Activated T-helper 1 cell treated with anti-CD3 and anti-CD28 coated beads, Interleukin-2, amount 50 U/mL, for 16 hours (primary cell): Measurements from ENCODE around the gene PSD2.

Experiments
- DNase-seq, 2 donors: peaks; one replicate each; pipeline ENCODE4 v3.0.0-alpha.2; 2020; ENCODE audit warnings: low read depth in 1 of 2, low spot score in 1 of 2

PSD2 gene

DNA sequence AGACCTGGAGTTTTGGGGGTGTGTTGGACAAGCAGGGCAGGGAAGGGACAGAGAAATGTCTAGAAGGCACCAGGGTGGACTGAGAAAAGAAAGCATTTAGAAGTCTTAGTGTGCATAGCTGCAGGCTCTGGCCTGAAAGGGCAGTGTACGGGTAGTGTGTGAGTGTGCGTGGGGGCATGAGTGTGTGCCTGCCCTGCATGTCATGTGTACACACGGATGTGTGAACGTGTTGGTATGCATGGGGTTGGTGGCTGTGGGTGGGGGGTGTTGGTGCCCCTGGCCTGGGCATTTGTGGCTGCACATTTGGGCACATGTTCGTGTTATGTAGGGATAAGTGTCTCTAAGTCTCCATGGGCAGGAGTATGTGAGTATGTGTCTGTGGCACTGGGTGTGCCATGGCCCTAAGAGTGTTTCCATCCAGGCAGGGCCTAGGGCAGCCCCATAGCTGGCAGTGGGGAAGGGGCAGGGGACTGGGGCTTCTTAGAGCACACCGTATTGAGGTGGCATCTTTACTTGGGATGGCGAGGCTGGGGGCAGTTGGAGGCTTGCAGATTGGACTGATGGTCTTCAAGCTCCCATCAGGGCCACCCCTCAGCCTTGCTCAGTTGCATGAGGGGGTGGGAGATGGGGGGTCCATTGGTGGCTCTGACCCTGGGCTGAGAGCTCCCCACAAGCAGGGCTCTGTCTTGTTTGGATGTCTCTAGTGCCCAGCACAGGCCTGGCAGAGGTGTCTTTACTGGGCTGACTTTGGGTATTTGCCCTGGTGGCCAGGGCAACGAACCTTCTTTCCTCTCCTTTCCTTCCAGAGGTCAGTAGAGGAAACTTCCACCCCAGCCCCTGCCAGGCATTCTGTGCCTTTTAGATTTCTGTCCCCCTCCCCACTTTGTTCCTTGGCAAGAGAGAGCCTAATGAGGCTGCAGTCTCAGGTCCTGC is 15.0 kb downstream of the PSD2 start:
- DNase-seq, result no peak

DNA sequence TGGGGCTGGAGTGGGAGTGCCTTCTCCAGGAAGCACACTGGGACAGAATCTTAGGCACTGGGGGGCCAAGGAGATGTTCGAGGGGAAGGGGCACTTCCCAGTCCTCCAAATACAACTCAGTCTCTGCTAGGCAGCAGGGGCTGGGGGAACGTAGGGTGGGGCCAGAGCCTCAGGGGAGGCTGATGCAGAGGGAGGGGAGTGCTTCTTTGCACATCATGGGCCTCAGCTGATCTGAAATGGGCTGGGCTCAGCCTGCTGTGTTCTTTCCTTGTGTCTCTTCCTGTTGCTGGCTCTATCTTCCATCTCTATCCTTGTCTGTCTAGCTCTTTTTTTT is 15.6 kb downstream of the PSD2 start:
- DNase-seq, result no peak

DNA sequence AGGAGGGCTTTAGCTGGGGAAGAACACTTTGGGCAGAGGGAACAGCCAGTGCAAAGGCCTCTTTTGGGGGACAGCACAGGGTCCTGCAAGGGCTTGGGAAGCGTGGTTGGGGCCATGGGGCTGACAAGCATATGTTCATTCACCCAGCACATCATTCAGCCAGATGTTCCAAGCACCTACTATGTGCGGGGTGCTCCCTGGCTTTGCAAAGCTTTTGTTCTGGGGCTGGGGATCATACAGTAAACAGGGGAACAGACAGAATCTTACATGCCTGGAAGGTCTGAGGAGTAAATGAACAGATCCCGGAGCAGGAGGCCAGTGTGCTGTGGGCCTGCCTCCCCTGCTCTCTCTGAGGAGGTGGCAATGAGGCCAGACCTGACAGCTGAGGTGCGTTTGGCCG is 16.7 kb downstream of the PSD2 start:
- no peak for DNase-seq

DNA sequence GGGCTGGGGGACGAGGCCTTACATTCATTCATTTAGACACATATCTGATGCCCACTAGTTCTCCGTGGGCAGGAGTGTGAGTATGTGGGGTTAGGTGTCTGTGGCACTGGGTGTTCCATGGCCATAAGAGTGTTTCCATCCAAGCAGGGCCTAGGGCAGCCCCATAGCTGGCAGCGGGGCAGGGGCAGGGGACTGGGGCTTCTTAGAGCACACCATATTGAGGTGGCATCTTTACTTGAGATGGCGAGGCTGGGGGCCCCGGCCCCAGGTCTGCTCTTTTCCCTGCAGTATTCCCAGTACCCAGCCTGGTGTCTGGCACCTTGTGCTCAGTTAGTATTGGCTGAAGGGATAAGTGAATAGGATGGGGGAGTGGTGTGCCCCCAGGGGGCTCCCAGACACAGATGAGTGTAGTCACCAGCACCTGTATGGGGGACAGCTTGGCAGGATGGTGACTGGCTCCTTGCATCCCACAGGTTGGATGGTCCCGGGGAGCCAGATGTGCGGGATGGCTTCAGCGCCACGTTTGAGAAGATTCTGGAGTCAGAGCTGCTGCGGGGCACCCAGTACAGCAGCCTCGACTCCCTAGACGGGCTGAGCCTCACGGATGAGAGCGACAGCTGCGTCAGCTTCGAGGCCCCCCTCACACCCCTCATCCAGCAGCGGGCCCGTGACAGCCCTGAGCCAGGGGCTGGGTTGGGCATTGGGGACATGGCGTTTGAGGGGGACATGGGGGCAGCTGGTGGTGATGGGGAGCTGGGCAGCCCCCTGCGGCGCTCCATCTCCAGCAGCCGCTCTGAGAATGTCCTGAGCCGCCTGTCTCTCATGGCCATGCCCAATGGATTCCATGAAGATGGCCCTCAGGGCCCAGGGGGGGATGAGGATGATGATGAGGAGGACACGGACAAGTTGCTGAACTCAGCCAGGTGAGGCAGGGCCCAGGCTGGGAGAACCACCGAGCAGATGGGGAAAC is 17.5 kb downstream of the PSD2 start:
- DNase-seq, result no peak

DNA sequence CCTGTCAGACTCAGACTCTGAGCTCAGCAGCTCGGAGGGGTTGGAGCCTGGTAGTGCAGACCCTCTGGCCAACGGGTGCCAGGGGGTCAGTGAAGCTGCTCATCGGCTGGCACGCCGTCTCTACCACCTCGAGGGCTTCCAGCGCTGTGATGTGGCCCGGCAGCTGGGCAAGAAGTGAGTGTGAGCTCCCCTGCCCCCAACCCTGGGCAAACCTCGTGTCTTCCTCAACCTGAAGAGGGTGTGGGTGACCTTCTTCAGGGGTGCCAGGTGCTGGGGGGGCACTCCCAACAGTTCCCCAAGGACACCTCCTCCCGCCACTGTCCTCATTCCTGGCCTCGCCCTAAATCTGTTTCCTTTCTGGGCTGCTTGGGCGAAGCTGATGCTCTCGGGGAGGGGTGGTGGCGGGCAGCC is 18.6 kb downstream of the PSD2 start:
- no peak for DNase-seq

DNA sequence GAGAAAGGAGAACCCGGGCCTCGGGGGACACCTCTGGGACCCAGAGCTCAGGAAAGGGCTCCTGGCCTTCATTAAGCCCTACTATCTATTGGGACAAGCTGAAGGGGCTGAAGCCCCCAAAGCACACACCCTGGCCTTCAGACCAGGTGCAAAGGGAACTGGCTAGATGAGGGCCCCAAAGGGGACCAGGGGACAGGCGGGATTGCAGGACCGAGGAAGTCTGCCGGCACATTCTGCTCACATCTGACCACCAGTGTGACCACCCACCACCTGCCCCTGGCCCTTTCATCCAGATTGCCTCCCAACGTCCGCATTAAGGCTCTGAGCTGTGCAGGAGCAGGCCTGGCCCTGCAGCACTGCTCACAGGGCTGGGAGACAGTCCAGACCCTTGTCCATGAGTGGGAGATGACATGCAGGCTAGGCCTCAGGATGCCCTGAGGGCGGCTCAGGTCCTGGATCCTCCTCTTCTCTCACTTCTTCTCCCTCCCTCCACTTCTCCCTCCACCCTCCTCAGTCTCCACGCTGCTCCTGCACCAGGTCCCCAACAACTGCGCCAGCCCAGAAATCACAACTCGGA is 19.2 kb downstream of the PSD2 start:
- DNase-seq, result no peak

DNA sequence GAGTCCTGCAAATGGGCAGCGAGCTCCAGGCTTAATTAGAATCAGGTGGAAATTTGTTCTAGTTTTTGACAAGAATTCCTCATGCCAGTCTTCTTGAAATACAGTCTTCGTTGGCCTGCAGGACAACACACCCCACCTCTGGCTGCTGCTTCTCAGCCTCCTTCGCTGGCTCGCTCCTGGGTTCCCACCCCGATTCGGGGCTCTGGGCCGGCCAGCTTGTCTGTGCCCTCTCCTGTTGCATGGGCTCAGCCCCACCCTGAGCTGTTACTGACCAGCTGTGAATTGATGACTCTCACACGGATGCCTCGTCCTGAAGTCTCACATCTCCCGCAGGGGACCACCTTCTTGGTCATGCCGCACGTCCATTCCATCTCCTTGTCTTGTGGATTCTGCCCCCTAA is 21.0 kb downstream of the PSD2 start:
- DNase-seq, result no peak

DNA sequence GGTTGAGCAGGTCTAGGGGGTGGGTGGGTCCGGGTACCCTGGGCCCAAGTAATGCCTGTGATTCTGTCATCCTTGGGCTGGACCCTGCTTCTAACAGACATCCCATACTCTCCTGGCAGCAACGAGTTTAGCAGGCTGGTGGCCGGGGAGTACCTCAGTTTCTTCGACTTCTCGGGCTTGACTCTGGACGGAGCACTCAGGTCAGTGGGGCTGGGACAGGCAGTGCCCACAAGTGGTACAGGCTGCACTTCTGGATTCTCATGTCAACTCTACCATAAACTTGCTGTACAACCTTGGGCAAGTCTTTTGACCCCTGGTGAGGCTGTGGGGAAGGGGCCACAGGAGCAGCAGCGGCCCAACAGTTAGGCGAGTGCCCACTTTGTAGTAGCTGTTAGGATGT is 21.8 kb downstream of the PSD2 start:
- no peak for DNase-seq

DNA sequence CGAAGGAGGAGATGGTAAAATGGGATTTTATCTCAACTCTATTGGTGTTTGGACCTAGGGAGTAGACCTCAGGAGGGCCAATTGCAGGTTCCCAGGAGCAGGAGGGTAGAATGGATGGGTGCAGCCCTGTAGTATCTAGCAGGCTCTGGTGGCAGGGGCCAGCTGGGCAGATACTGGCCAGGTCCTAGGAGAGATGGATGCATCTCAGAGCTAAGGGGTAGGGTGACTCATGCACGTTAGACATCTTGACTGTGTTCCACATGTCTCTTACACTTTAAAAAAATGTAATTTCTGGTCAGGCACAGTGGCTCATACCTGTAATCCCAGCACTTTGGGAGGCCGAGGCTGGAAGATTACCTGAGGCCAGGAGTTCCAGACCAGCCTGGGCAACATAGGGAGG is 22.4 kb downstream of the PSD2 start:
- DNase-seq, result no peak

DNA sequence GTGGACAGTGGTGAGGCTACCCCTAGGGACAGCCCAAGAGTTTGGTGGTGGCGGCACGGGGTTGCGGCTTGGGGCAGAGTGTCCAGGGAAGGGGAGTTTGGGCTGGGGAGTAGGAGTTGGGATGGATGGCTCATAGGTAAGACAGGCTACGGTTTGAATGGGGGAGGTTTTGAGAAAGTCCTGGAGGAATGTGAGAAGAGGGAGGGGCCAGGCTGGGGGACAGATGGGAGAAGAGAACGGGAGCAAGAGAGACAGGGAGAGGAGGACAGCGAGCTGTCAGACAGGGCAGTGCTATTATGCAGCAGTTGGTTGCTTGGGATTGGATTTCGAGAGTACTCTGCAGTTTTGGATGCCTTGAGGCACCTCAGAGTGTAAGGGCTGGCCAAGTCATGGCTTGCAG is 24.5 kb downstream of the PSD2 start:
- DNase-seq, result no peak

DNA sequence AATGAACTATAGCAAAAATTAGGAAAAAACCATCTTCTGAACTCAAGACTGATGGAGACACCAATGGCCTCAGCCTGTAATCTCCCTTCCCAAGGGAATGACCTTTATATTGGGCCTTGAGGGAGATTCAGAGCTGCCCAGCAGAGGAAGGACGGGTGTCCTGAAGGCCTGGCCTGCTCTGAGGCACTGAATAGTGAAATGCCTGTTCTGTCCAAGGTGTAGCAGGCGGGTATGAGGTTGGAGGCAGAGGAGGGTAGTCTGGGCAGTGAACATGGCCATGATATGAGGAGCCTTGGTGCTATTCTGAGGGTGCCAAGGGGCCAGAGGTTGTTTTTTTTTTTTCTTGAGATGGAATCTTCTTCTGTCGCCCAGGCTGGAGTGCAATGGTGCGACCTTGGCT is 25.0 kb downstream of the PSD2 start:
- DNase-seq, result no peak

DNA sequence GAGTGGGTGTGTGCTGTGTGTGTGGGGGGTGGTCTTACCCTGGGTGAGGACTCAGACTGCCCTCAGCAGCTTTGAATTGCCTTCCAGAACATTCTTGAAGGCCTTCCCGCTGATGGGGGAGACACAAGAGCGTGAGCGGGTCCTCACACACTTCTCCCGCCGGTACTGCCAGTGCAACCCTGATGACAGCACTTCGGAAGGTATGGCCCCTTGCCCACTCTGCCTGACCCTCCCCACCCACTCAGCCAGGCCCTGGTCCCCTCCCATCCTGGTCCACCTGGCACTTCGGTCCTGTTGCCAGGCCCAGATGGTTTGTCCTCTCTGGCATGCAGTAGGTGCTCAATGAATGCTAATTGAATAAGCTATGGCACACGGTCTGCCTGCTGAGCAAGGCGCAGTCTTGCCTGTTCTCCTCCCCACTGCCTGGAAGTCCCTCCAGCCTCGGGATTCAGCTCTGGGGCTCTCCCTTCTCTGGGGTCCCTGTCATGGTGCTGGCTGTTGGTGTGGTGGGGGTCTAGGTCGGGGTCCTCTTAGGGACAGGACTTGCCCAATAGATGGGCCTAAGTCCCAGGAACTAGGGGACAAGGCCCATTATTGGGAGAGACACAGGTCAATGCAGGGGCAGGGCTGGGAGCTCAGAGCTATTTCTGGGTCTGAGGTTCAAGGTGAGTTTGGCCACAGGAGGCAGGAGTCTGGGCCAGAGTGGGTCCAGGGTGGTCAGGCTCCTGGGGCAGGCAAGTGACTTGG is 26.4 kb downstream of the PSD2 start:
- DNase-seq, result no peak

DNA sequence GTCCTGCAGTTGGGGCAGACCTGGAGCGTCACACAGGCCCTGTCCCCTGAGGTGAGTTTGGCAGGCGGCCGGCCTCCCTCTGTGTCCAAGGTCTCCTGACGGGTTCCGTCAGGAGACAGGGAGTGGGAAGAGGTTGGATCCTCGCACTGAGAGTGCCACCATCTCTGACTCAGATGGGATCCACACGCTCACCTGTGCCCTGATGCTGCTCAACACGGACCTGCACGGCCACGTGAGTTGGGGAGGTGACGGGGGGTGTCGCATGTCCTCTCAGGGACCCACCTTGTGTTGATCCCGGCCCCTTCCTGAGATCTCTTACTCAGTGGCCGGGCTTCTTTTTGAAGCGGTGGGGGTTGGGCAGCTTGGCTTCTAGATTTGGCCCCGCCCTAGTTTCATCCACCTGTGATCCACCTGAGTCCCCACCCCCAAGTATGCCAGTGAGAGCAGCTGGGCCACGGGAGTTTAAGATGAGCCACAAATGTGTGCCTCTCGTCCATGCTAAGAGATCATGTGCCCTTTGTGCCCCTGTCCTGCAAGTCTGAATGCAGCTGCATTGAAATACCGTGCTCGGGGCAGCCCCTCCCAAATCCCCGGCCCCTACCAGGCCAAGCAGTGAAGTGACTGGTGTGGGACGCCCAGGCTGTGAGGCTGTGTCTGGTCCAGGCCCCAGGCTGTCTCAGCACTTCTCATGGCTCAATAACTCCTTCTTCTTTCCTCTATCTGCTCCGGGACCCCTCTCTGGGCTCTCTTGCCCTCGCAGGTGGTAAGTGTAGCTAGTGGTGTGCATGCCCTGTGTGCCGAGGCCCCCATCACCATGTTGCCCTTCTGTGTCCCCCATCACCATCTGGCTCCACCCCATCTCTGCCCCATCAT is 27.2 kb downstream of the PSD2 start:
- DNase-seq, result no peak

DNA sequence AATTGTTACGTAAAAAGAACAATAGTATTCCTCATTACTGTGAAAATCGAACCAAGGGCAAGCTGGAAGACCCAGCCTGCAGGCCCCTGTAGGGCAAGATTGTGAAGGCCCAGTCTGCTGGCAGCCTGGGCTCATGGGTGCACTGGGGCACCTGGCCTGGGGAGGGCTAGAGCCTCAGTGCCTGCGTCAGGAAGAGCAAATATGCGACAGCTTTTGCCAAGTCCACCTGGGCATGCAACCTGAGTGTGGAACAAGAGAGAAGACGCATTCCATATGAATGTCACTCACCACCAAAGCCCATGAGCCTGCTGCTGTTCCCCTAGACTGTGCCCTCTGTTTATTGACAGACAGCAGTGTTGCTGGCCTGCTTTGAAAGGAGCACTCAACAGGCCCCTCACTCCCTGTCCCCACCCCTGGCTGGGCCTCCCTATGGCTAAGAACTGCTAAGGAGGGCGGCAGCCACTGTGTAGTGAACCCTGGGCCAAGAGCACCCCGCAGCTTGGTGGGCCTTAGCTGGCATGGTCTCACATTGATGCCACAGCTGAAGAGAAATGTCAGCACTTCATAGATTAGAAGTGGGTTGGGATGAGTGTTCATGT is 28.2 kb downstream of the PSD2 start:
- no peak for DNase-seq

DNA sequence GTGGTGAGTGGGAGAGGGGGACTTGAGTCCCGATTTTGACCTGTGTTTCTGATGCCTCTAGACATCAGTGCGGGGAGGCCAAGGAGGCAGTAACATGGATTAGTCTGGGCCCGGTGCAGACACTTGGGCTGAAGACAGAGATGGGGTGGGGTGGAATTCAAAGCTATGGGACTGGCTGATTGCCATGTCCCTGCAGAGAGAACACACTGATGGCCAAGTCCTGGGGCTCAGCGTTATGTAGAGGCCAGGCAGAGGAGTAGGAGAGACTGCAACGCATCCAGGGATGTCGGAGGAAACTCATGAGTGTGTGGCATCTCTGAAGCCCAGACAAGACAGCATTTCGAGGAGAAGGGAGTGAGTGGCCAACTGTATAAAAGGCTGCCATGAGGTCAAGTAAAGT is 30.1 kb downstream of the PSD2 start:
- DNase-seq, result no peak

DNA sequence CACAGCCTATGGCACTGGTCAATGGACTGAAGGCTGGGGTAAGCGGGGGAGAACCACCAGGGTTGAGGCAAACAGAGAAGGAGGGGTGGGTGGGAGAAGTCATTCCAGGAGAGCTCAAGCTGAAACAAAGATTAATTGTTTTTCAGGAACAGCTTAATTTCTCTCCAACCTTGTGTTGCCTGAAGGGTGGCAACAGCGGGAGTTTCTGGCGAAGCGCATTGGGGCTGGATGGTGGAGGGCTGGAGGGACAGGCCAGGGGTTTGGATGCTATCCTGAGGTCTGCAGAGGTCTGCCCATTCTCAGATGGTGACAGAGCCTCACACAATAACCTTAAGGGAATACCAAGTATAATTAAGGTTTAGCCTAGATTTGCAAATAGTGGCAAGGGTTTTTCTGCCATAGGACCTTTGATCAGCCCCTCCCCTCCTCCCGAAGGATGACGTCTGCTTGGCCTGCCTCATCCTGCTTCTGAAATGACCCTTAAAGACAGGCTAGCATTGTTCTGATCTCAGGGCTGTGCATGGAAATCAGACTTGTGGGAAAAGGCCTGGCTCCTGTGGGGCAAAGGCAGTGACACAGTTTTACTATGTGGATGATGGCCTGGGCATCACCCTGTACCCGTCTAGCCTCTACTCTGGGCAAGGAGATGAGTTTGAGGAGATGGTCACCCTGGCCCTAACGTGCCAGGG is 32.7 kb downstream of the PSD2 start:
- no peak for DNase-seq

DNA sequence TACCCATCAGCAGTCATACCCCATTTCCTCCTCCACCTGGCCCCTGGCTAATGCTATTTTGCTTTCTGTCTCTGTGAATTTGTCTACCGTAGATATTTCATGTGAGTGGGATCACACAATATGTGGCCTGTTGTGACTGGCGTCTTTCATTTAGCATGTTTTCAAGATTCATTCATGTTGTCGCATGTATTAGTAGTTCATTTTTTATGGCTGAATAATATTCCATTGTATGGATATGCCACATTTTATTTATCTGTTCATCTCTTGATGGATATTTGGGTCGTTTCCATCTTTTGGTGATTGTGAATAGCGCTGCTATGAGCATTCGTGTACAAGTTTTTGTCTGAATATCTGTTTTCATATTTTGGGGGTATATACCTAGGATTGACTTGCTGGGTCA is 33.9 kb downstream of the PSD2 start:
- DNase-seq, result no peak

DNA sequence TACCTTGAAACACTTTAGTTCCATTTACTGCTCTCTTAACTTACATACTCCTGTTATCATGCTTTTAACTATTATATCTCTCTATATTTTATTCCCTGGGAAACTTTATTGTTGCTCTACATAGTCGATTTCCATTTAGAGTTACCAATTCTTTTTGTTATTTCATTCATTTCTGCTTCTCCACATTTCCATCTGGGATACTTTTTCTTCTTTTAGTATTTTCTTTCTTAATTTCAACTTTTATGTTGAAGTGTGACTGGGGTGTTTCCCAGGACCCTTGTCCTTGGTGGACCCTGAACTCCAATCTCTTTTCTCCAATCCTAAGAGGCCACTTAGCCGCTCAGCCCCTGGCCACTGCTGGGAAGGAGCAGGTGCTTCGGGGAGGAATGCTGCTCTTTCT is 36.0 kb downstream of the PSD2 start:
- no peak for DNase-seq

DNA sequence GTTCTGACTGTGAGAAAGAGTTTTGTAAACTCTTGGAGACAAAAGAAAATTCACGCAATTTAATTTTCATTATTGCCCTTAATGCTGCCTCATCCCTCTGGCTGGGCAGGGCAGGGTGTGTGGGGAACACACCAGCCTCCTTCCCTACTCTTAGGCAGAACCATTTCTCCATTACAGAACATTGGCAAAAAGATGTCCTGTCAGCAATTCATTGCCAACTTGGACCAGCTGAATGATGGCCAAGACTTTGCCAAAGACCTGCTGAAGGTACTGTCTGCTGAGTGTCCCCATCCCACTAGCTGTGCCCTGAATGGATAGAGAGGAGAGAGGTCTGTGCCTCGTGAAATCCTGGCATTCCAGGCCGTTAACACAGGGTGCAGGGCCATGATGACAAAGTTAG is 37.9 kb downstream of the PSD2 start:
- no peak for DNase-seq
